K562 (cell line): ENCODE results near the gene TMEM135. TPM values are rescaled to one million over a fixed set of nuclear protein-coding genes. Genes with fewer than 3 reads are reported as not detected.

ENCODE experiments used
- BACH1 ChIP-seq: fragments of 200-800 bp; sonication (Bioruptor generic); IDR thresholded peaks from 2 replicates; pipeline ENCODE4 v1.6.1; 2016; ENCODE audit warnings: missing genetic modification characterization, missing compliant biosample characterization
- CCNT2 ChIP-seq: IDR thresholded peaks from 2 replicates; pipeline ENCODE4 v1.6.1; 2011; ENCODE audit warnings: borderline replicate concordance, low read depth, mild to moderate bottlenecking, moderate library complexity, mixed read lengths, low read length; ENCODE audit not compliant: insufficient read length; ENCODE audit errors: extremely low read depth
- CEBPB ChIP-seq: fragments of 450-650 bp; IDR thresholded peaks from 2 replicates; pipeline ENCODE4 v1.6.1; 2016; ENCODE audit warnings: missing genetic modification characterization, missing compliant biosample characterization
- CHCHD3 ChIP-seq: fragments of 250-450 bp; sonication (Bioruptor Pico); IDR thresholded peaks from 2 replicates; pipeline ENCODE4 v2.1.2; 2022; ENCODE audit warnings: mild to moderate bottlenecking
- CTBP1 ChIP-seq: fragments of 450-650 bp; IDR thresholded peaks from 2 replicates; pipeline ENCODE4 v1.6.1; 2016; ENCODE audit warnings: borderline replicate concordance
- DNMT1 ChIP-seq: fragments of 450-650 bp; IDR thresholded peaks from 2 replicates; pipeline ENCODE4 v1.6.1; 2016; ENCODE audit warnings: antibody characterized with exemption, mild to moderate bottlenecking
- ELF2 ChIP-seq: fragments of 250-450 bp; sonication (Bioruptor Pico); IDR thresholded peaks from 2 replicates; pipeline ENCODE4 v1.5.0; 2021; ENCODE audit warnings: mild to moderate bottlenecking
- ESRRA ChIP-seq: fragments of 450-650 bp; IDR thresholded peaks from 2 replicates; pipeline ENCODE4 v1.6.1; 2014; ENCODE audit warnings: low read depth, mild to moderate bottlenecking, moderate library complexity, borderline replicate concordance
- IFI16 ChIP-seq: fragments of 250-450 bp; sonication (Bioruptor Pico); IDR thresholded peaks from 2 replicates; pipeline ENCODE4 v2.1.2; 2022; ENCODE audit warnings: mild to moderate bottlenecking, inconsistent platforms
- LEF1 ChIP-seq: fragments of 450-650 bp; IDR thresholded peaks from 2 replicates; pipeline ENCODE4 v1.6.1; 2016; ENCODE audit warnings: mild to moderate bottlenecking
- MITF ChIP-seq: IDR thresholded peaks from 2 replicates; pipeline ENCODE4 v1.6.1; 2014; ENCODE audit warnings: antibody characterized with exemption
- MTA1 ChIP-seq: fragments of 450-650 bp; IDR thresholded peaks from 2 replicates; pipeline ENCODE4 v1.6.1; 2017; ENCODE audit warnings: borderline replicate concordance
- POLR2B ChIP-seq: fragments of 450-650 bp; IDR thresholded peaks from 2 replicates; pipeline ENCODE4 v1.6.1; 2018; ENCODE audit warnings: low read depth; ENCODE audit not compliant: partially characterized antibody
- PTTG1 ChIP-seq: fragments of 450-650 bp; IDR thresholded peaks from 2 replicates; pipeline ENCODE4 v1.6.1; 2016; ENCODE audit warnings: low read depth, mild to moderate bottlenecking, missing genetic modification characterization, missing compliant biosample characterization
- SMARCA5 ChIP-seq: fragments of 450-650 bp; IDR thresholded peaks from 2 replicates; pipeline ENCODE4 v1.6.1; 2016
- SMC3 ChIP-seq: conservative IDR thresholded peaks from 2 replicates; pipeline ENCODE4 v1.6.1; 2011; ENCODE audit warnings: low read depth, low read length, improper control_type of control experiment; ENCODE audit not compliant: insufficient read depth
- THRAP3 ChIP-seq: fragments of 450-650 bp; IDR thresholded peaks from 2 replicates; pipeline ENCODE4 v1.6.1; 2016; ENCODE audit warnings: mild to moderate bottlenecking, inconsistent platforms, borderline replicate concordance
- ZNF133 ChIP-seq: fragments of 250-450 bp; sonication (Bioruptor Pico); IDR thresholded peaks from 2 replicates; pipeline ENCODE4 v1.4.0; 2020; ENCODE audit warnings: mild to moderate bottlenecking
- ZNF436 ChIP-seq: fragments of 250-450, 450-650 bp; sonication (Bioruptor Pico); formaldehyde crosslinking; IDR thresholded peaks from 2 replicates; pipeline ENCODE4 v1.7.0; 2020; ENCODE audit warnings: mild to moderate bottlenecking
- ZNF518B ChIP-seq: fragments of 250-450 bp; sonication (Bioruptor Pico); IDR thresholded peaks from 2 replicates; pipeline ENCODE4 v1.5.0; 2021; ENCODE audit warnings: mild to moderate bottlenecking, moderate library complexity
- polyA plus RNA-seq, 8 experiments: library from polyadenylated mRNA; depleted of rRNA in 4 of 8; stranded (reverse) in 5 of 8; unstranded in 3 of 8; fragments of >200 nt; fragmentation: Nextera tagmentation in 2 of 8; fragmentation: Illumina TruSeq in 1 of 8; extraction: Ambion mirVana in 2 of 8; extraction: Trizol in 1 of 8; gene quantifications; 2 replicates each; pipeline versions ENCODE4 v1.2.1 to v1.2.3, GENCODE V29; 2011 to 2014; ENCODE audit warnings: inconsistent platforms in 1 of 8, missing spikeins in 1 of 8
- total RNA-seq, 7 experiments: library from RNA; depleted of rRNA in 6 of 7; stranded (reverse); fragments of >200 nt in 6 of 7; fragmentation: Illumina TruSeq in 2 of 7; extraction: Trizol in 2 of 7; gene quantifications; 2 replicates each; pipeline versions ENCODE4 v1.2.1 to v1.2.3, GENCODE V29; 2011 to 2021; ENCODE audit warnings: low replicate concordance in 1 of 7
- TF ChIP-seq, protein P1 (sequence below): fragments of 250-450 bp; sonication (Bioruptor Pico); IDR thresholded peaks from 2 replicates; pipeline ENCODE4 v1.5.0; 2021
- TF ChIP-seq, protein P2 (sequence below): sonication (generic); formaldehyde crosslinking; IDR thresholded peaks from 2 replicates; pipeline ENCODE4 v1.8.1; 2023; ENCODE audit warnings: mild to moderate bottlenecking, missing genetic modification reagents, moderate library complexity

Gene TMEM135
- total and polyA plus RNA-seq, 9 of the 15 experiments (the other 6 are each of a cell fraction or from before 2014, with no cell fraction given), result 17.3 to 53.6 (median 24.9) TPM

DNA sequence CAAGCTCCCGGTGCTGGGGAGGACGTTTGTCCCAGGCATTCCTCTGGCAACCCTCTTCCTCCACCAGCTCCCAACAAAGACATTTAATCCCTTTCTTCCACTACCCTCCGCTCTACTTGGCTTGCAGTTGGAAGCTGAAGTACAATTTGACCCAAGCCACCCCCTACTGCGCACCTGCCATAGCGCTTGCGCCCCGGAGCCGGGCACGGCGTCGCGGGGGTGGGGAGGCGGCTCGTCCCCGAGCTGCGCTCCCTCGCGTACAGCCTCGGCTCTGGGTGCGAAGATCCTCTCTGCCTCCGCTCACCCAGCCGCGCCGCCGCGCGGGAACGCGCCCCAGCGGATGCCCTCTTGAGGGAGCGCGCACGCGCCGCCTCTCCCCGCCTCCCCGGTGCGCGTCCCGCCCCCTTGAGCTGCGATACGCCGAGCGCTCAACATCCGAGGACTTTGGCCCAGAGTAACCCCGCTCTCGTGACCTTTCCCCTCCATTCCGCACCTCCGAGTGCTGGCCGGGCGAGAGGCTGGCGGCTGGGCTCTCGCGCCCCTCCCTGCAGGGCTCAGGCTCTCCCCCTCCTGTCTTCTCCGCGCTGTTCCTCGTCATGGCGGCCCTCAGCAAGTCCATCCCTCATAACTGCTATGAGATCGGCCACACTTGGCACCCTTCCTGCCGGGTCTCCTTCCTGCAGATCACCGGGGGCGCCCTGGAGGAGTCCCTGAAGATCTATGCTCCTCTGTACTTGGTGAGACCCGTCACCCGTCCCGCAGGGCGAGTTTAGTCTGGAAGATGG, at the start of gene TMEM135 (continued):
- TF ChIP-seq, protein P1, sequence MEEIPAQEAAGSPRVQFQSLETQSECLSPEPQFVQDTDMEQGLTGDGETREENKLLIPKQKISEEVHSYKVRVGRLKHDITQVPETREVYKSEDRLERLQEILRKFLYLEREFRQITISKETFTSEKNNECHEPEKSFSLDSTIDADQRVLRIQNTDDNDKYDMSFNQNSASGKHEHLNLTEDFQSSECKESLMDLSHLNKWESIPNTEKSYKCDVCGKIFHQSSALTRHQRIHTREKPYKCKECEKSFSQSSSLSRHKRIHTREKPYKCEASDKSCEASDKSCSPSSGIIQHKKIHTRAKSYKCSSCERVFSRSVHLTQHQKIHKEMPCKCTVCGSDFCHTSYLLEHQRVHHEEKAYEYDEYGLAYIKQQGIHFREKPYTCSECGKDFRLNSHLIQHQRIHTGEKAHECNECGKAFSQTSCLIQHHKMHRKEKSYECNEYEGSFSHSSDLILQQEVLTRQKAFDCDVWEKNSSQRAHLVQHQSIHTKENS, result no peak
- TF ChIP-seq SMARCA5 (no peak), CHCHD3 (0 out of 2 replicates have a peak, but pooled peaks have one; percentile 23), CEBPB (tag) (no peak), IFI16 (CRISPR knock-in tag) (no peak), DNMT1 (no peak), LEF1 (peak; percentile 23; the same call in 1 of the 2 replicates), BACH1 (tag) (no peak), ZNF133 (CRISPR knock-in tag) (no peak), PTTG1 (no peak), CTBP1 (peak; percentile 90), SMC3 (no peak), MTA1 (no peak), ESRRA (peak; percentile 87), POLR2B (peak; percentile 54), MITF (peak; percentile 49; the same call in 1 of the 2 replicates), ZNF518B (CRISPR knock-in tag) (no peak), ZNF436 (CRISPR knock-in tag) (no peak), CCNT2 (peak; percentile 96), THRAP3 (no peak), ELF2 (CRISPR knock-in tag) (no peak)
- TF ChIP-seq, protein P2, sequence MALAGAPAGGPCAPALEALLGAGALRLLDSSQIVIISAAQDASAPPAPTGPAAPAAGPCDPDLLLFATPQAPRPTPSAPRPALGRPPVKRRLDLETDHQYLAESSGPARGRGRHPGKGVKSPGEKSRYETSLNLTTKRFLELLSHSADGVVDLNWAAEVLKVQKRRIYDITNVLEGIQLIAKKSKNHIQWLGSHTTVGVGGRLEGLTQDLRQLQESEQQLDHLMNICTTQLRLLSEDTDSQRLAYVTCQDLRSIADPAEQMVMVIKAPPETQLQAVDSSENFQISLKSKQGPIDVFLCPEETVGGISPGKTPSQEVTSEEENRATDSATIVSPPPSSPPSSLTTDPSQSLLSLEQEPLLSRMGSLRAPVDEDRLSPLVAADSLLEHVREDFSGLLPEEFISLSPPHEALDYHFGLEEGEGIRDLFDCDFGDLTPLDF (CRISPR knock-in tag), result 0 out of 2 replicates have a peak, but pooled peaks have one; percentile 1
